HT1080 (cell line): ENCODE measurements around the gene PAK6. TPM values are rescaled to one million over a fixed set of nuclear protein-coding genes. Genes with fewer than 3 reads are reported as not detected.

Experiments
- DNase-seq: peaks from one replicate; pipeline ENCODE4 v3.0.0-alpha.2; 2015; ENCODE audit warnings: low read depth
- total RNA-seq: library from RNA; depleted of rRNA; stranded (reverse); fragments of >200 nt; shearing (Covaris generic); gene quantifications from 2 replicates; pipeline ENCODE4 v1.2.3, GENCODE V29; 2014

PAK6 gene
- total RNA-seq, 1 experiment from 2014 or later = 0.02 TPM

DNA sequence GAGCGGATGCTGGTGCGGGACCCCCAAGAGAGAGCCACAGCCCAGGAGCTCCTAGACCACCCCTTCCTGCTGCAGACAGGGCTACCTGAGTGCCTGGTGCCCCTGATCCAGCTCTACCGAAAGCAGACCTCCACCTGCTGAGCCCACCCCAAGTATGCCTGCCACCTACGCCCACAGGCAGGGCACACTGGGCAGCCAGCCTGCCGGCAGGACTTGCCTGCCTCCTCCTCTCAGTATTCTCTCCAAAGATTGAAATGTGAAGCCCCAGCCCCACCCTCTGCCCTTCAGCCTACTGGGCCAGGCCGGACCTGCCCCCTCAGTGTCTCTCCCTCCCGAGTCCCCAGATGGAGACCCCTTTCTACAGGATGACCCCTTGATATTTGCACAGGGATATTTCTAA, 37.1 kb downstream of the PAK6 start:
- DNase-seq = no peak

DNA sequence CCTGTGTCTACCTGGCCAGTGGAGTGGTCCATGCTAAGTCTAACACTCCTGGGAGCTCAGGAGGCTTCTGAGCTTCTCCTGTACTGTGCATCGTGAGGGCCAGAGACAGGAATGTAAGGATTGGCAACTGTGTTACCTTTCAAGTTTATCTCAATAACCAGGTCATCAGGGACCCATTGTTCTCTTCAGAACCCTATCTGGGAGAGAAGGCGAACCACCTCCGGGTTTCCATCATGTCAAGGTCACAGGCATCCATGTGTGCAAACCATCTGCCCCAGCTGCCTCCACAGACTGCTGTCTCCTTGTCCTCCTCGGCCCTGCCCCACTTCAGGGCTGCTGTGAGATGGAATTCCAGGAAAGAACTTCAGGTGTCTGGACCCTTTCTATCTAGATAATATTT, 38.1 kb downstream of the PAK6 start:
- DNase-seq = no peak

DNA sequence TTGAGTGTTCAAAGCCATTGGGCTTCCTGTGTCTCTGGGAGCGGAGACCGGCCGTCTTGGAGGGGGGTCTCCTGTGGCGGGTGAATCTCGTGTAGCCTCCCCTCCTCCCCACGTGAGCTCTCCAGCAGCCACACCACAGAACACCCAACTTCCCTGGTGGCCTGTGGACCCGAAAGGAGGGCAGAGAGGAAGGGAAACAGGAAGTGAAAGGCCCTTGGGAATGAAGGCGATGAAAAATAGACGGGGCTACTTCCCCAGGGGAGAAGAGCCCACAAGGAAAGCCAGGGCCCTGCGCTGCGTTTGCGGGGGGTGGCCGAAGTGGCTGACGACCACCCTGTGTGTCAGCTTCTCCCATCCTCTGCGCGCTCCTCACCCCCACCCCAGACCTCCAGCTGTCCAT, 38.6 kb downstream of the PAK6 start:
- DNase-seq = no peak

DNA sequence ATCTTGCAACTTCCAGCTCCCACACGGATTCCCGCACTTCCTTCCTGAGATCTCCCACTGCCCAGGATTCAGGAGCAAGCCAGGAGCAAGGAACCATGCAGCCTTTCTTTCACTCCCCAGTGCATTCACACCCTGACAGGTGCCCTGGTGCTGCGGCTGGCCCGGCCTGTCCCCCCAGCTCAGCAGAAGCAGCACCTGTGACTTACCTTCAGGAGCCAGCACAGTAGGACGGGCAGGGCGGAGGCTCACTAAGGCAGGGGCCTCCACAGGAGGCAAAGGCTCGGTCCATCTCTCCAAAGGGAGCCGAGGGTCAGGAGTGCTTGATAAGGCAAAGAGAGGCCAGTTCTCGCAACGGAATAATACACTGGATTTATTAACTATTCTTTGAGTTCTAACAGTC, 39.2 kb downstream of the PAK6 start:
- no peak for DNase-seq

DNA sequence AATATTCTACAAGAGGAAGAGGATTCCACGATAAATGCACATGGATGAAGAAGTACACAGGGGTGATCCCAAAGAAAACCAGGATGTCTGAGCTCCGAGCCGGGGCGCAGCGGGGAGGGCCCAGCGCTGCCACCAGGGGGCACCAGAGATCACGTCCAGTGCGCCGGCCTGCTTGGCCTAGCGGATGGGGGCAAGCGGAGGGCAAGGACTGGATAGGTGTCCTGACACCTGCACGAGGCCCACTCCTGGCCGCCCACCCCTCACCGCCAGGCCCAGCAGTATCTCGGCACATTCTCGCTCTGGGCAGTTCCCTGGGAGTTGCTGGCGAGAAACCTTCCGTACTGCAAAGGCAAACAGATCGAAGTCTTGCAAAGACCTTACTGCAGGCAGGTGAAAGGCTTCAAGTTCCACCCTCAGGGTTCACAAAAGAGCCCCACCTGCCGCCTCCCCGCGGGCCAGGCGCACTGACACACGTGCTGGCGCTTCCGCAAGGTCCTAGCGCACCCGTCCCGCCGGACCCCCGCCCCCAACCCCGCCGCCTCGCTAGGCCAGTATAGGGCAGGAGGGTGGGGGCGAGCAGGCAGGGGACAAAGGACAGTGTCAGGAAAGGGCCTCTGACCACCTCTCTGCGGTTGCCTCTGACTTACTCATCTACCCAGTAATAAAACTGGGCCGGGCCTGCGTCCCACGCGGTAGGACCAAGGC, 40.7 kb downstream of the PAK6 start:
- DNase-seq = peak; percentile 47

DNA sequence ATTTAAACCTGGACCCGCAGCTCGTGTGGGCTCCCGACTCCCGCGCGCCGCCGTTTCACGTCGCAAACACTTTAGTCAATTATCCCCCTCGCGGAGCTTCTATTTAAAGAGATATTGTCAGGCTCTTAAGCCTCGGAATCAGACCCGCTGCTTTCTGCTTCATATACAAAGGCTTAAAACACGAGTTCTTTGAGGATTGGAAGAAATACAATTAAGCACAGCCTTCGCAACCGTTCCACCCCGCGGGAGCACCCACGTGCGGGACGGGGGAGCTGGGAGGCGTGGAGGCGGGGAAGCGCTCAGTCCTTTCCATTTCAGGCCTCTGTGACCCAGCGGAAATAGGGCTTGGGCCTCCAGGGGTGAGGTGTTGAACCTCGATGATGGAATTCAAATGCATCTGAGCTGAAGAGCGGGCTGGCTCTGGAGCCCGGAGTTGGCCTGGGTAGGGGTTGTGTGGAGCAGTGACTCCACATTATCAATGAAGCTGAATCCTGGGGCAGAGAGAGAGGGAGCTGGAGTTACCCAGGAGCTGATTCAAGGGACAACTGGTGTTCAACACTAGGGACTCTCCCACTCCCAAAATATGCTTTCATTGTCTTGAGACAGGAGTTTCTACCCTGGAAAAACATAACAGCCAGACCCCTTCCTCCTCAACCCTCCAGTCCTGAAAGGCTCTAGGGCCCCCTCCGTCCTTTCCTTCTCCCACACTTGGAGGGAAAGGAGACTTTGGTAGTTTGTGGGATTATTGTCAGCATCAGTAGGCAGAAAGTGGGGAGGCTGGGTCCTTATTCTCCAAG, 41.6 kb downstream of the PAK6 start:
- DNase-seq = no peak

DNA sequence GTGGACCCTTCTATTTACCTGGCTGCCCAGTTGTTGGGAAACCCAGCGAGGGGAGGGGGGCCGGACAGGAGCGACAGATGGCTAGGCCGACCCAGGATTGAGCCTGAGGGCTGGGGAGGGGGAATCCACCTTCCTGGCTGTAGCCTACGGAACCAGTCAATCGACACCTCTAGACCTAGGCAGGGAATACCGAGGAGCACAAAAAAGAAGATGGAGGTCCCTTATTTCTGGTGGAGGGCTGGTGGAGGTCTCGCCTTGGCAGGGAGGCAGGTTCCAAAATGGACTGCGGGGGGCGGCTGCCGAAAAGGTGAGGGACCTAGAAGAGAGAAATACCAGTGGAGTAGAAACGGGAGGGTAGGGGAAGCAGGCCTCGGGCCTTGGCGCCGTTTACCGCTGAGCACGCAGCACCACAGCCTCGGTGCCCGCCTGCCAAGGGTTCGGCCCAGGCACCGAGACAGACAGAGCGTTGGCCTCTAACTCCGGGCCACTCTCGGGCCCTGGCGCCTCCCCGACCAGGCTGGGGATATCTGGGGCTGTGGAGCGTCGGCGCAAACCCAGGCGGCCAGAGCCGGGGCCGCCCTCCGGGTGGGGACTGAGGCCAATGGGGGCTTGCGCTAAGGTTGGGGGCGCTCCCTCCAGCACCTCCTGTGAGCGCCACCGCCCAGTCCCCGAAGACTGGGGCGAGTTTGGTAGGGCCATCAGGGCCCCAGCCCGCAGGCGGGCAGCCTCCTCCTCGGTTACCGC, 42.4 kb downstream of the PAK6 start:
- DNase-seq = no peak

DNA sequence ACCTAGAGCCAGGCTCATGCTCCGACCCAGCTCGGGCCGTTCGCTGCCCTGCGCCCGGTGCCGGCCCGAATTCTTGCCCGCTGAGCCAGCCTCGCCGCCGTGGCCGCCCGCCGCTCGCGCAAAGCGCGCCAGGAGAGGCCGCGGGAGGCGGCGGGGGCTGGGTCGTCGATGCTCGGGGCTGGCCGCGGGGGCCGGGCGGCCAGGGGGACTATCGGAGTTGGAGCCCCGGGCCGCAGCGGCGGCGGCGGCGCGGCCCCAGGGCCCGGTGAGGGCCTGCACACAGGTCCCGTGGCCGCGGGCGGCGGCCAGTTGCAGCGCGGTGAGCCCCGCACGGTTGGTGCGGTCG, 42.9 kb downstream of the PAK6 start:
- DNase-seq = no peak

DNA sequence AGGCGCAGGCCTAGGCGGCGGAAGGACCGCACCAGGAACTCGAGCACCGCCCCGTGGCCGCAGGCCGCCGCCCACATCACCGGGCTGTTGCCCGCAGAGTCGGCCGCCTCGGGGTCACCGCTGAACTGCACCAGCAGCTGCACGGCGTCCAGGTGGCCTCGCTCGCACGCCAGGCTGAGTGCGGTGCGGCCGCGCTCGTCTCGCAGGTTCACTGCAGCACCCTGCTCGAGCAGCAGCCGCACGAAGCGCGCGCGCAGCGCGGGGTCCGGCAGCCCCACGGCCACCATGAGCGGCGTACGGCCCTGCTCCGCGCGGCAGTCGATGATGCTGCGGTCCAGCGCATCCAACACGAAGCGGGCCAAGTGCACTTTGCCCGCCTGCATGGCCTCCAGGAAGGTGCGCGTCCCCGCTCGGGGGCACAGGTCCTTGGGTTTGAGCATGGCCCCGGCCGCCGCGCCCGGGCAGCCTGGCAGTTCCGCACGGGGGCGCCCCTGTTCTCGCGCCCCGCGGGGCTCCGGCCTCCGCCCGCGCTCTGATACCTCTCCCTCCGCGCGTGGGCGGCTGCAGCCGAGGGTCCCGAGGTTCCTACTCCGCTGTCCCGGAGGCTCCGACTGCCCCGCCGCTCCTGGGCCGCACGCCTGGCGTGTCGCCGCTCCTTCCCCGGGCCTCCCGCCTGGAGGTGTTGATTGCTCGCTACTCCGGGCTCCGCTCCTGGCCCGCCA, 43.4 kb downstream of the PAK6 start:
- DNase-seq = no peak

DNA sequence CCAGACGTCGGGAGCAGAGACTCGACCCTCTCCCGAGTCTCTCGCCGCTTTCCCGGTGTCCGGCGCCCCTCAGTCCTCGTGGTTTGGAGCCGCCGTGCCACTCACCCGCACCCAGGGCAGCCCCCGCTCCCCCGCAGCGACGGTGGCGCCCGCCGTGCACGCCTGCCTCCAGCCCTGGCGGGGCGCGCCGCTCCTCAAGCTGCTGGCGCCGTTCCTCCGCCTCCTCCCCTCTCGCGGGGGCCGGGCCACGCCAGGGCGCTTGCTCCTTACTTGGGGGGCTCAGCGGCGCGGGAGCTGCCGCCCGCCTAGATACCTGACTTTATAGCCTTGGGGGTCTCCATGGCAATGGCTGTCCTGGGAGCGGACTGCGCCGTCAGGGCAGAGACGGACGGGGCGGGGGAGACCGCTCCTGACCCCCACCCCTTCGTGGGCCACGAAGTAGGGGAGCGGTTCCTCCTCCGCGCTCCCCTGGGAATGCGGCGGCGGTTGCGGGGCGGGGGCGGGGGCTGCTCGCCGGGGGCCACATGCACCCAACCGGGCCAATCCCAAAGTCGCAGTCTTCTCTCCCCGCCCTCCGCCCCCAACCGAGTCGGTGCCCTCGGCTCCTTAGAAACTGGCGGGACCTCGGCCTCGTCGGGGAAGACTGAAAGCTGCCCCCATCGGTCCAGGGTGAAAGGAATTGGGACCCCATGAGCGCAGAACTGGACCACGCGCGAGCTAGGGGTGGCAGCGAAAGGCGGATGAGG, 44.2 kb downstream of the PAK6 start, which contains the start of gene ANKRD63:
Gene ANKRD63 (minus strand): TSS at position 196 of the 746 bp plus-strand sequence. CDS start 478 bp downstream, outside the sequence.
- DNase-seq = no peak

DNA sequence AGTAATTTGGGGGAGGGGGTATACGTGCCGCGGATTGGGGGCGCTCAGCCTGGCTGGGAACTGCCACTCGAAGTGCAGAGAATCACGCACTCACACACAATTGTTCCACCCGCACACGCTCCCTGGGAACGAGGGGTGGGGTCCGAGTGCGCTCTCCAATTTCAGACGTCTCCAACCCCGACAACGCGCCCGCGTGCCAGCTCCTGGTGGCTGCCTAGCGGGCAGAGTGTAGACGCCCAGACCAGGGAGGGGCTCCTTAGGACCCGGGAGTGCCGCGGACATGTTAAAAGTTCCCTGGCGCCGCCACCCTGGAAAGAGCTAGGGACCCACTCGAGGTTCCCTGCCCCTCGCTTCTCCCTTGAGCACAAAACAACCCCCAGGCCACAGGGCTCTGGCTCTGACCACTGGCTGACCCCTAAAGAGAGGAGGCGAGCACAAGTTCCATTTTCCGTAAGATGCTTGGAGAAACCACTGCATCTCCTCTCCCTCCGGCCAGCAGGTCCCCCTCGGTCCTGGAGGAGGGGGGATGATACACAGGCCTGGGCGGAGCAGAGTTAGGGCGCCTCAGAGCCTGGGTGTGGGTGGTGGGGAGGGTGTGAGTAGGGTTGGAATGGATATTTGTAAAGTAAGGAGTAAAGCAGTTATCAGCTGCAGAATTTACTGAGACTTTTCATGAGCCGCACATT, 44.9 kb downstream of the PAK6 start:
- DNase-seq = no peak

DNA sequence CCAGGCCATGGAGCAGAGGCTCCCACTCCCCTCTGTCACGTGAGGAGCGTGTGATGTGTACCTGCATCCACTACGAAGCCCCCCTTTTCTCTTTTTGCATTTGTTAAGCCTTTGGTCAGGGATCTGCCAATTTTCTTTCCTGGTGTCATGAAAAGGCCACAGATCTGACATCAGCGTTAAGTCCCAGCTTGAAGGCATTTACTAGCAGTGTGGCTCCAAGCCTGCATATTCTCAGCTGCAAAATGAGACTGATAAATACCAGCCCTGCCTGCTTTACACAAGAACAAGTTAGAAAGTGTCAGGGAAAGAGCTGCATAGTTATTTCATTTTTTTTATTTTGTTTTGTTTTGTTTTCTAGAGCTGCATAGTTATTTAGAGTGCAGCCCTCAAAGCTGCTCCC, 46.3 kb downstream of the PAK6 start:
- no peak for DNase-seq

DNA sequence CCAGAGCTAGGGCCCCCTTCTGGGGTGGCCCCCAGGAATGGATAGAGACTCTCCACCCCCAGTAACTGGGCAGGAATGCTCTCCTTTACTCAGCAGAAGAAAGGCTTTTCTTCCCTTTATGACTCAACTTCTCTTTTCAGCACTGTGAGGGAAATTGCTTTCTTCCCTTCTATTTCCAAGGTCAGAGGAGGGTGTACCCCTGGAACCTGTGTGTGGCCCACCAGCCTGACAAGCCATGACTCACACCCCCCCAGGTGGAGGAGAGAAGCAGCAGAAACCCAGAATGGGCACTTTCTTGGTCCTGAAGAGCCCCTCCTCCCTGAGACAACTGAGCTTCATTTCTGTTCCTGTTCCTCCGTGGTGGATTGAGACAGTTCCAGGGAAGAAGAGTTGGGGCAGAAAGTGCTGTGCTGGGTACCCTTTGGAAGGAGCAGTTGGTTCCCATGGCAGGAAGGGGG, 46.7 kb downstream of the PAK6 start:
- DNase-seq = no peak

DNA sequence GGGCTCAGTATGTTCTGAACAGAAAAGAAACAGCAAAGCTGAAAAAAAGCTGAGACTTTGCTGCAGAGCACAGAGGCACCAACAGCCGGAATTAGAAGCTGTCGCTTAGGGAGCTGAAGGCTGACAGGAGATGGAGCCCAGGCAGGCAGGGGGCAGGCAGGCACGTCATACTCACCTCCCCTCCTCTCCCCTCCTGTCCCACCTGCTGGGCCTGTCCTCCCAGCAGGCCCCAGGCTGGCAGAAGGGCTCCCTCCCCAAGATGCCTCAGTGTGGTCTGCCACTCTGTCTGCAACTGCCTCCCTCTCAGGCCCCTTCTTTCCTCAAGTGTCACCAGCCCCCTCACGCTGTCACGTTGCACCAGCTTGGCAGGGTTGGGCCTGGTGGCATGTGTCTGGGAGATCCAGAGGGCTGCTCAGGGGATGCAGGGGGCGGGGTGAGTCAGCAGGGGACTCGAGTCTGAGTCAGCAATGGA, 47.2 kb downstream of the PAK6 start:
- DNase-seq = no peak

DNA sequence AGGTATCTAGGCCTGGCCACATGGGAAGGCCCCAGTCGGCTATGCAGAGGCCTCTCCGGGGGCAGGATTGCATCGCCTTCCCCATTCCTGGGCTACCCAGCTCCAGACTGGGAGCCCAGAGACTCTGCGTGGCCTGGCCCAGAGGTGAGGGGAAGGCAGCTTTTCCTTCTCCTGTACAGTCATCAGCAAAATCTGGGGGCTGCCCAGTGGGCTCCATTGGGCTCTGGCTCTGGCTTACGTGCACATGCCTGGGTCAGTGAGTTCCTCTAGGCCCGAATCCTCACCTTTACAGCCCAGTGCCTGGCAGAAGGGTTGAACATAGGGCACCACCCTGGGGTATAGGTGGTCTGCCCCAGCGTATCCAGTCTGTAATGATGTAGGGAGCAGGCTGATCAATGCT, 47.9 kb downstream of the PAK6 start:
- DNase-seq = no peak

DNA sequence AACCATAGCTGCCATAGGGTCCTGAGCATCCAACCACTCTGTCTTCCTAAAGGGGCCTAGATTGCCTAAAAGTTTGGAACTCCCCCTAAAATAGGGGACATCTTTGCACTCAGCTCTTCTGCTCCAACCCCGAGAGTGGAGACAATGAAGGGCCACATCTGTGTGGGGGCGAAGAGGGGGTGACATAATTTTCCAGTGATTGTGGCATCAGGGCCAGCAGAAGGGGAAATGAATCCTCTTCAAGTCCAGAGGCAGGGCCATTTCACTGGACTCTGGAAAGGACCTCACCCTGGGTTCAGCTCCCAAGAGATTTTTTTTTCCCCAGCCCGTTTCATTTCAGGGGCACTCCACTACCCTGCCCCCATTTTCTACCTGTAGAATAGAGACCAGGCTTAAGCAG, 48.6 kb downstream of the PAK6 start:
- DNase-seq = no peak

DNA sequence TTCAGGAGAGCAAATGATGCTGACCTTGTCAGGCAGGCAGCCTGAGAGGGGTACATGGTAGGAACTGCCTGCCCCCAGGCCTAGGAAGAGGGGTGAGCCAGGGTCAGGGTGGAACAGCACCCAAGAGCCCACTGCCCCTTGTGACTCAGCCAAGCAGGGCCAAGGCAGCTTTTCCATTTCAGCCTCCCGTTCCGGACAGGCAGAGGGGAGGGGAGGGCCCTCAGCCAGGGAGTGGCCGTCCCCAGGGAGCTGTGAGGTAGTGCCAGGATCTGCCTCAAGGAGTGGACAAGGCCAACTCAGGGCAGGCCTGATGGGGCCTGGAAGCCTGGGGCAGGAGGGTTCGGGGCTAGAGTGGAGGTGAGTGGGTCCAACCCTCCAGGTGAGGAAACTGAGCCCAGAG, 49.1 kb downstream of the PAK6 start:
- no peak for DNase-seq

DNA sequence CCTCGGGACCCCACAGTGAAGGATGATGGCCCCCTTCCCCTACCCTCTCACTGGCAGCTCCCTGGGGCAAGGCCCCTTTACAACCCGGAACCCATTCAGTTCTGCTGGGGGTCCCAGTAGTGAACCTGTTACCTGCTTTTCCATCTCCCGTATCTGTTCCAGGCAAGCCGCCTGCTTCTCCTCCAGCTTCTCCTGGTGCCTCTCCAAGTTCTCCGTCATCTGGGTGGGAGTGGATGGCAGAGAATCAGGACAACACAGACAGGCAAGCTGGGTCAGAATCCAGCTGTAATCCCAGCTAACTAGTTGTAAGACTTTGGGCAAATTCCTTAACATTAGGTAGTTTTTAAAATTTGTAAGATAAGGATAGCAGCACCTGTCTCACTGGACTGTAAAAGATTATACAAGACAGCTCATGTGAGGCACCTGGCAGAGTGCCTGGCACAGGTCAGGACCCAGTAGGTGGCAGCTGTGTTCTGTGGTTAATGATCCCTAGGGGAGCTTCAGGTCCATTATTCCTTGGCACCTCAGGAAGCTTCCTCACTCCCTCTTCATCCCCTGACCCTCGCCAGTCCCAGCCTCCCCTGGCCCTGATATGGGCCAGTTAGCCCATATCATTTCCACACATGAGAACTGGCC, 50.4 kb downstream of the PAK6 start:
- DNase-seq = no peak

DNA sequence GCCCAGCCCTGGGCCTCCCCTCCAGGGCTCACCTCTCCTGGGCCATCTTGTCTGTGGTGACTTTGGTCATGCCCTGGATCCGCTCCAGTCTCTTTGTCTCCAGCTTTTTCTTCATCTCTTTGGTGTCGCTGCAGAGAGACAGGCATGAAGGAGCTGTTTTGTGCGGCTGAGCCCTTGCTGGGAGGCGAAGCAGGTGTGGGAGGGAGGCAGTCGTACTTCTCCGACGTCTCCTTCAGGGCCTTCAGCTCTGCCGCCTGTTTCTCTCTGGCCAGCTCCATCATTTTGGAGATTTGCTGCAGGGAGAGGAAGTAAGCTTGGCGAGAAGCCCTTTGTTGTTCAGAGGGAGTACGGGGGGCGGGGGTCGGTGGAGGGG, 51.7 kb downstream of the PAK6 start:
- no peak for DNase-seq
